WI38 (cell line): ENCODE results near the gene BDH1.

Experiments used
- H3K4me3 ChIP-seq: 2 replicates; pipeline ENCODE4 v1.5.1; 2011; ENCODE audit warnings: low read depth, mild to moderate bottlenecking, control low read depth, low read length
- CTCF ChIP-seq: IDR thresholded peaks from 2 replicates; pipeline ENCODE4 v1.5.1; 2012; ENCODE audit warnings: low read depth, mild to moderate bottlenecking, control low read depth, low read length

Gene BDH1

DNA sequence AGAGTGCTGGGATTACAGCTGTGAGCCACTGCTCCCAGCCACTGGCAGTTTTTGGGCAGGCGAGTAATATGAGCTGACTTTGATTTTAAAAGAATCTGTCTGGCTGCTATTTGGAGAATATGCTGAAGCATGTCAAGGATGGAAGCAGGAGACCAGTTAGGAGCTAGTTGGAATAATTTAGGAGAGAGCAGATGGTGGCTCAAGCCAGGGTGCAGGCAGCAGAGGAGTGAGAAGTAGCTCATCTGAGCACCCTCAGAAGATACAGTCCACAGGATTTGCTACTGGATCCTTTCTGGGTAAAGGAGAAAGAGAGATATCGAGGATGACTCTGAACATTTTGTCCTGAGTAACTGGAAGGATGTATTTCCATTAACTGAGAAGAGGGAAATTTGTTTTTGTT lies 30.4 kb upstream of the BDH1 start:
- no peak for TF ChIP-seq CTCF
- H3K4me3 ChIP-seq = no peak overlapping the region

GRCh38 chr3:197584733-197585132 lies 29.0 kb upstream of the BDH1 start:
- no peak for TF ChIP-seq CTCF
- H3K4me3 ChIP-seq = no peak overlapping the region

DNA sequence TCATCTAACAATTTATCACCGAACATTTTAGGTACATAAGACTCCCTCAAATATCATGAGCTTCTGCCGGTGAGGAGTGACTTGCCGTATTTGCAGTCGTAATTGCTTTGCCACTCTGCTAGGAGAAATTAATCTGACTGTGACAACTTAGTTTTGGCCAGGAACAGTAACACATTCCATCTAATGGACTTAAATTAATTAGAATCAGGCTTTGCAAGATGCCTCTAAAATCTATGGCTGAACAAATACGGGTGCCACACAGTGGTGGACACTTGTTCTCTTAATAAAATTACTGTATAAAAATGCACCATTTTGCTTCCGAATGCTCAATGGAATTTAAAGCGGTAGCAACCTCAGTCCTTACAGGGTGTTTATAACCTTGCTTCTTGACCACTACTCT lies 27.6 kb upstream of the BDH1 start:
- no peak overlapping the region for H3K4me3 ChIP-seq
- TF ChIP-seq CTCF = no peak

DNA sequence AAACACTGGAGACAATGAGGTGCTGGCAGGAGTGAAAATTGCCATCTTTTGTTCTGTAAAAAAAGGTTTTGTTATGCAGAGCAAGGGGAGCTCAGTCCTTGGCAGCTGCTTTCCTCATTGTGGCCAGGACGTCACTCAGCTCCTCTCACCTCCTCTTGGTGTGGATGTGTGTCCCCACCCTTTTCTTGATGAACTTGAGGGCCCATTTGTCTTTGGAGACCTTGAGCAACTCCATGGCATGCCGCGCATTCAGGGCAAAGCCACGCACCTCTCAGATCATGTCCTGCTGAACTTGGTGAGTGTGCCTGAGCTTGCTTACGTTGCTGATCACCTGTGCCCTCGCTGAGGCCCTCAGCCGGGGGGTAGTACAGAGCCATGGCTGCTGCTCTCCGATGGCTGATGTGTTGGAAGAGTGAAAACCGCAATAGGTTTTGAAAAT lies 24.5 kb upstream of the BDH1 start:
- H3K4me3 ChIP-seq = no peak overlapping the region
- no peak for TF ChIP-seq CTCF

- TF ChIP-seq CTCF = no peak
- H3K4me3 ChIP-seq = no peak overlapping the region
Observed at GRCh38 chr3:197578376-197578775, 22.6 kb upstream of the BDH1 start.

DNA sequence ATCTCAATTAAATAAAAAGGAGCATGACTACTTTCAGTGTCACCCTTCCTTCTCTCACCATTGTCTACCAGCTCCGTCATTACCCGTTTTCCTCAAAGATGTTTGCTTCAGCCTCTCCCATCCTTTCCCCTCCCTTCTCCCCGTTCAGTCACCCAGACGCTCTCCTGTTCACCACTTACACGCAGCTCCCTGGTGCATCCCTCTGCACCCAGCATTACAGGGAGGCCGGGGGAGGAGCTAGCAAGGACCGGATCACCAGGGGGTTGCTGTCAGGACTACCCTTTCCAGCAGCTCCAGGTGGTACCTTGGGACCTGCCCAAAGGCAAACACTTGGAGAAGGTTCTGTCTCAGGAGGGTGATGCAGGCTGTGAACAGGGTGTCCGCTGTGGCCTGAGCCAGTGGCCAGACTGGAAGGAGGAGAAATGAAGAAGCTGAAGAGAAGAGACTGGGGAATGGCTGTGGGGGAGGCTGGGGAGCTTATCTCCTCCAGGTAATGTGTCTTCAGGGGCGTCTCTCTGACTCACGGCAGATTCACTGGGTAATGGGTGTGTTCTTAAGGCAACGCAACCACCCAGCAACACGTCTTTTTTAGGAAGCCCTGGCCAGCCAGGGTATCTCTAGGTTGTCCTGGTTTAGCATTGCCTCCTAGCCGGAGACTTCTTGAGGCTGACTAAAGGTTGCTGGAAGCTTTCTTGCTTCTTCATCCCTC lies 21.8 kb upstream of the BDH1 start:
- no peak overlapping the region for H3K4me3 ChIP-seq
- TF ChIP-seq CTCF = no peak

DNA sequence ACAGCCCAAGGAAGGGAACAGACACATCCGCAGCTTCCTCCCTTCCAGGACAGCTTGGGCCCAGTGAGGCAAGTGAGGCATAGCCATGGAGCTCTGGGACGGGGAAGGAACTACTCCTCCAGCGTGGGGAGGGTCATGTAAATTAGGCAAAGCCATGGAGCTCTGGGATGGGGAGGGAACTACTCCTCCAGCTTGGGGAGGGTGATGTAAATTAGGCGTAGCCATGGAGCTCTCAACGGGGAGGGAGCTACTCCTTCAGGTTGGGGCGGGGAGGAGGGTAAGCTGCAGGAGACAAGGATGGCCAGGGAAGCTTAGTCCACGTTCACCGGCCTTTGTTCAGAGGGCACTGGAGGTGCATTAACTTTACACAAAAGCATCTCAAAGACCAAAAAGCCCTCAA lies 21.1 kb upstream of the BDH1 start:
- no peak for TF ChIP-seq CTCF
- no peak overlapping the region for H3K4me3 ChIP-seq
